GM18498 (cell line): ENCODE measurements around the gene EPHA2.
"Not testable (repeated sequence)": the region's sequence is repeated elsewhere in the genome, so short reads cannot be mapped to it uniquely, and the experiment has no call there.

Experiments used
- ATAC-seq: cut with Tn5 transposase; IDR thresholded peaks from one replicate; pipeline ENCODE4 v1.9.1; 2021; ENCODE audit warnings: mild to moderate bottlenecking, moderate library complexity; ENCODE audit not compliant: unreplicated experiment

Gene EPHA2

DNA sequence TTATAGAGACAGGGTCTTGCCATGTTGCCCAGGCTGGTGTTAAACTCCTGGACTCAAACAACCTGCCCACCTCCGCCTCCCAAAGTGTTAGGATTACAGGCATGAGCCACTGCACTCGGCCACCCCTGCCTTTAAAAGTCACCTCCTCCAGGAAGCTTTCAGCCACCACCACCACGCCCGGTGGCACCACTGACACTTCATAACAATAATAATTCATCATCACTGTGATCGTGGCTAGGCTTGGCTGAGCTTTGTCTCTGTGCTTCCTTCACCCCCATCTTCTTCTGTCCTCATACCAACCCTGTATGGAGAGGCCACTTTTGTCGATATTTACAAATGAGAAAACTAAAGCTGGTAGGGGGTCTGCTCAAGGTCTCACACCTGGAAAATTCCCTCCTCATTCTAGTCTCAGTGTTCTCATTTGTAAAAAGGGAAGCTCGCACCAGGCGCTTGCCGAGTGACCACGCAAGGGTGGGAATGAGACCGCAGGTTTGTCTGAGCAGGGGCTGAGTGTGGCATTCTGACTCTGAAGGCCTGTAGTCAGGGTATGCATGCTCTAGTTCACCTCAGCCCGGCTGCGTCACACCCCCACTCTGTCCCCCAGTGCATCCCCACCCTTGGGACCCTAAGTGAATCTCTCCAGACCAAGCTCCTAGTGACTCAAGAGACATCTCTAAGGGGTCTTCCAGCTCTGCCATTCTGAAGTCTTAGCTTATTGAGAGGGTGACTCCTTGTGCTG, 12.9 kb upstream of the EPHA2 start:
- ATAC-seq = no peak

DNA sequence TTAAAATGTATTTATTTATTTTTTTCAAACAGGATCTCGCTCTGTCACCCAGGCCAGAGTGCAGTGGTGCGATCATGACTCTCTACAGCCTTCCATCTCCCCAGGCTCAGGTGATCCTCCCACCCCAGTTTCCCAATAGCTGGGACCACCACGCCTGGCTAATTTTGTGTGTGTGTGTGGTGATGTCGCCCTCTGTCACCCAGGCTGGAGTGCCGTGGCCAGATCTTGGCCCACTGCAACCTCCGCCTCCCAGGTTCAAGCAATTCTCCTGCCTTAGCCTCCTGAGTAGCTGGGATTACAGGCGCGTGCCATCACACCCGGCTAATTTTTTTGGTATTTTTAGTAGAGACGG, 12.3 kb upstream of the EPHA2 start:
- ATAC-seq = not testable (repeated sequence)

- ATAC-seq = peak; percentile 61
These were observed 11.7 kb upstream of the EPHA2 start for GRCh38 chr1:16167331-16168143.

GRCh38 chr1:16166117-16166516, 10.2 kb upstream of the EPHA2 start:
- ATAC-seq = no peak

- ATAC-seq = no peak
These were observed 9.7 kb upstream of the EPHA2 start for GRCh38 chr1:16165548-16165947.

GRCh38 chr1:16165073-16165364, 9.2 kb upstream of the EPHA2 start:
- ATAC-seq = no peak

DNA sequence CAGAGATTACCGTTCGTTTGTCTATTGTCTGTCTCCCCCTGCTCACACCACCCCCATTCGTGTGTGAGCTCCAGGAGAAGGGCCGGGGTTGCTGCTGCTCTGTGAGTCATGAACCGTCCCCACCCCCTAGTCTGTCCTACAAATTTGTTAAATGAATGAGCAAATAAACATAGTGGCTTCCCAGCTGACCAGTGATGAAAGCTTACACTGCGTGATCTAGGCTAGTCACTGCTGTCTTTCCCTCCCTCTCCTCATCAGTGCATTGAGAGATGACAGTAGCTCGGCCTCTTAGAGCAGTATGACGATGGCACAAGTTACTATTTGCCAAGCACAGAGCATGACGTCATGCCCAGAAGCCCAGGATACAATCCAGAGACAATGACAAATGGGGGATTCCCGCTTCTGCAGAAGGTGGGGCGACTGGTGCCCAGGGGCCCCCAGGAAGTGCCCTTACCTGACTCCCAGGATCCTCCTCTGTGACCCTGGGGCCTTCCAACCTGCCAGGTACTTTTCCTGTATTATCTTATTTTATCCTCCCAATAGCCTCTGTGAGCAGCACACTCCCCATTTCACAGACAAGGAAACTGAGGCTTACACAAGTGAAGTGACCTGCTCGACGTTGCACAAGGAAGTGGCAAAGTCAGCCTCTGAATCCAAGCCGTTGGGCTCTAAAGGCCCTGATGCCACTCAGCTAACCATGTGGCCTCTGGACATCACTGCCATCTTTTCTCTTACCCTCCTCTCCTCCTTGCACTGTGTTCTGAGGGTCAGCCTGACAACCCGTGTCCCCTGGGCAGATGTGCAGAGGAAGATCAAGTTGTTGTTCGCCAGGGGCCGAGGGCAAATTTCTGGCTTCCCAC, 8.6 kb upstream of the EPHA2 start:
- no peak for ATAC-seq

- not testable (repeated sequence) for ATAC-seq
These were observed 7.8 kb upstream of the EPHA2 start for GRCh38 chr1:16163608-16164212.

DNA sequence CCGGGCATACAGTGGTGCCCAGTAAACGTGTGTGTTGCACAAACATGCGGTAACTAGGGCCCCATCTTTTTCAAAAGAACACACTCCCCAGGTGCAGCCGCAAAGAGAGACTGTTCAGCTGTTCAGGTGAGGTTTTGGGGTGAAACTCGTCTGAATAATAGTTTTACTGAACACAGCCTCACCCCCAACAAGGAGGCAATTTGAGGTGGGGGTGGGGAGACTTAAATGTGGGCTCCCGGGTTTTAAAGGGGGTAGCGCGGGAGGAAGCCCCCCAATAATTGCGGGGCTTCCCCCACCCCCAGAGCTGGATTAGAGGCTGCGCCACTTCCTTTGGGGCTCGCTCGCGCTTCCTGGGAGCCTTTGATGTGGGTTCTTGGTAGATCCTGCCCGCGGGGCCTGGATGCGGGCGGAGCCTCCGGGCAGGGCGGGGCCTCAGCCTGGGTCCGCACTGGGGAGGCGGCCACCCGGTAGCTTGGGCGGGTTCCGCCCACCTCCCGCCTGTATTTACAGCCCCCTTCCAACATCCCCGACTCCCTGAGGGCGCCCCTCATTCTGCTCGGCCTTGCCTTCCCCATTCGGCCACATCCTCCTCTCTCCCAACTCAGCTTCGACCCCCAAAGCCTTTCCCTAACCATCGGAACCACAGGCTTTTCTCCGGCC, 6.4 kb upstream of the EPHA2 start:
- ATAC-seq = no peak

DNA sequence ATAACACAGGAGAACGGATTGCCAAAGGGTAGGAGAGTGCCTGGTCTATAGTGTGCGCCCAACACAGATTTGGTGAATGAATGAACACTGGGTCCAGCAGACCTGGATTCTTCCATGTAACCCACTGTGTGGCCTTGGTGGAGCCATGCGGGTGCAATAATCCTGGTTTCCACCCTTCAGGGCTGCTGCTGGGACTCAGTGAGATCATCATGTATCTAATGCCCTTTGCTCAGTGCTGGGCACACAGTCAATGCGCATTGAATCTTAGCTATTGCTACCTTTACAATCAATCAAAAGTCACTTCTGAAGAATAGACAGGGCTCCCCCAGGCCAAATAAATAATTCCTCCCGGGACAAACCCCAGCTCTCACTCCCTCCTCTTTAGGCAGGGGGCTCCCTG, 5.8 kb upstream of the EPHA2 start:
- ATAC-seq = no peak

GRCh38 chr1:16158993-16159831, 3.3 kb upstream of the EPHA2 start:
- ATAC-seq = no peak

GRCh38 chr1:16158025-16158424, 2.2 kb upstream of the EPHA2 start:
- ATAC-seq = no peak

DNA sequence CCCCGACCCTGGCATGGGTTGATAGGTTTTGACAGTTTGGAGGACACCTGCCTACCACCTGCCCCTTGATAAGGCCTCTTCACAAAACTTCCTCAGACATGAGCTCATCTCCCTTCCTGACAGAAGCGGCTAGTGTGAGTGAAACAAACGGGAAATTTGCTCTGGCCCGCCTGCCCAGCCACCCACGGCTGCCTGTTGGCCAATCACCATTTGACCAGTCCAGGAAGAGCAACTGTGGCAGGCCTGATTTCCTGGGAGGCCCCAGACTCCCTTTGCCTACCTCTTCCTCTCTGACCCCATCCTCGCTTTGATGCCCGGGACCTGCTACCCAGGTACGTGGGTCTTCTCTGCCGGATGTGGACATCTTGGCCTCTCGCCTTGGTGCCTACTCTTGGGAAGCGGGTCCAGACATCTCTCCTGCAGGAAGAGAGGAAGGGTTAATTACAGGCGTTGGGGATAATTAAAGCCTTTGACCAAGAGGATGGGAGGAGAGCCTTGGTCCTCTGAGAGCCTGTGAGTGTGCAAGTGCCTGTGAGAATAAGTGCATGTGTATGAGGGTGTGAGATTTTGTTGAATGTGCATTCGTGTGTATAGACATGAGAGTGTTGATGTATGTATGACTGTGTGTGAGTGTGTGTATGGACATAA, 1.1 kb upstream of the EPHA2 start:
- no peak for ATAC-seq

DNA sequence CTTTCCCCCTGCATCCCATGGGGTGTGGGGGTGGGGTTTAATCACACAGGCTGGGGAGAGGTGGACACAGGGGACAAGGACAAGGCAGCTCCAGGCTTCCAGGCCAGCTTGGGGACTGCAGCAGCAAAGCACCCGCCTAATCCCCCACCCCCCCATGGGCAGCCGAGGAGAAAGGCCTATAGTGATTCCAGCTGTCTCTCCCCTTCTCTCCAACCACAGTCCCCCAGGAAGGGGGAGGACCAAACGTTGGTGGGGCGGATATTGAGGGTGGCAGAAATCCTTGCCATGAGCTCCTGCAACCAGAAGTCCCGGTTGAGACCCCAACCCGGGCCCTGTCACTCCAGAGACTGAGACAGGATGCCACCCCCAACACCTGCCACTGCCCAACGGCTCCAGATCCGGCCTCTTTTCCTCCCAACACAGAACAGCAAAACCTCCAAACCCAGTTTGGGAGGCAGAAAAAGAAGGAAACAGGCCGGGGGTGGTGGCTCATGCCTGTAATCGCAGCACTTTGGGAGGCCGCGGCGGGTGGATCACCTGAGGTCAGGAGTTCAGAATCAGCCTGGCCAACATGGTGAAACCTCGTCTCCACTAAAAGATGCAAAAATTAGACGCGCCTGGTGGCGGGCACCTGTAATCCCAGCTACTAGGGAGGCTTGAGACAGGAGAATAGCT, 1.7 kb downstream of the EPHA2 start:
- no peak for ATAC-seq

- no peak for ATAC-seq
These were observed 2.5 kb downstream of the EPHA2 start for GRCh38 chr1:16153096-16153998.

- ATAC-seq = no peak
These were observed 3.3 kb downstream of the EPHA2 start for GRCh38 chr1:16152481-16153087.

GRCh38 chr1:16151995-16152384, 3.9 kb downstream of the EPHA2 start:
- ATAC-seq = no peak
